Measurements from ENCODE around the gene FFAR1. TPM values are rescaled to one million over a fixed set of nuclear protein-coding genes. Genes with fewer than 3 reads are reported as not detected.

FFAR1 gene
- polyA plus RNA-seq, 1 of the 3 experiments (the other 2 are of a cell fraction), result not detected

DNA sequence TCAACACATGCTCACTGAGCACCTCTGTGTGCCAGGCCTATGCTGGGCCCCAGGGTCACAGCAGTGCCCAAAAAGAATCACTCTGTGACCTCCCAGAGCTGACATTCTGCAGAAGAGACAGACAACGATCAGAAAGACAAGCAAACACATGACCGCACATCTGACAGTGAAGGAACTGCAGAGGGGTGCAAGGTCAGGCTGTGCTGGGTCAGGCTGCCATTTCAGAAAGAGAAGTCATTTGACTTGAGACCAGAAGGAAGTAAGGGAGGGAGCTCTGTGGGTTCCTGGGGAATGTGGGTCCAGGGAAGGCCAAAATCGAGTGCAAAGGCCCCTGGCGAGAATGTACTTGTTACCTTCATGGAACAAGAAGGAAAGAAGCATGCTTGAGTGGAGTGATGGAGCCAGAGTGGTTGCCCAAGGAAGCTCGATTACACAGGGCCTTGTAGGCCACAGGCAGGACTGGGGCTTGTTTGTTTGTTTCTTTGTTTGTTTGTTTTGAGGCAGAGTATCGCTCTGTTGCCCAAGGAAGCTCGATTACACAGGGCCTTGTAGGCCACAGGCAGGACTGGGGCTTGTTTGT is 30.1 kb upstream of the FFAR1 start:
- ChIA-PET POLR2A (no interaction called here), CTCF (interaction anchor here (1.6 kb wide), 1 partner anchor 178 kb away, joined by 4 read pairs; no protein-coding TSS in a partner anchor)
- no peak overlapping the region for H2AFZ ChIP-seq (ENCODE audit: low read depth)
- no peaks in the 10 kb centered on the region for H3K27me3 ChIP-seq (ENCODE audit: insufficient read depth)
- H3K9me2 ChIP-seq, result no peaks in the 10 kb centered on the region
- no peak overlapping the region for H3K27ac ChIP-seq (ENCODE audit: low read depth in 2 of 2, low read length in 1 of 2)
- H3K4me2 ChIP-seq, result no peak overlapping the region
- no peak for DNase-seq
- no peak overlapping the region for H3K9ac ChIP-seq
- H3F3A ChIP-seq (replicated peaks; ENCODE audit: insufficient read depth), result no peaks in the 10 kb centered on the region
- no peaks in the 10 kb centered on the region for H4K20me1 ChIP-seq (ENCODE audit: insufficient read depth)
- no peaks in the 10 kb centered on the region for H3K36me3 ChIP-seq (replicated peaks in 1 of 2; ENCODE audit: control insufficient read depth in 1 of 2, insufficient read depth in 2 of 2, low read length in 1 of 2)
- 65% methylated on average over 7 of the region's 7 CpGs for WGBS (ENCODE audit: low lambda C conversion rate)
- H3K9me3 ChIP-seq, result no peaks in the 10 kb centered on the region
- H3K4me3 ChIP-seq (ENCODE audit: low read depth in 2 of 2, low read length in 1 of 2), result no peak overlapping the region
- no peak for TF ChIP-seq FOSL2 (IDR thresholded peaks at IDR 0.05; ENCODE audit: borderline replicate concordance, low read depth)
- TF ChIP-seq, protein P1, sequence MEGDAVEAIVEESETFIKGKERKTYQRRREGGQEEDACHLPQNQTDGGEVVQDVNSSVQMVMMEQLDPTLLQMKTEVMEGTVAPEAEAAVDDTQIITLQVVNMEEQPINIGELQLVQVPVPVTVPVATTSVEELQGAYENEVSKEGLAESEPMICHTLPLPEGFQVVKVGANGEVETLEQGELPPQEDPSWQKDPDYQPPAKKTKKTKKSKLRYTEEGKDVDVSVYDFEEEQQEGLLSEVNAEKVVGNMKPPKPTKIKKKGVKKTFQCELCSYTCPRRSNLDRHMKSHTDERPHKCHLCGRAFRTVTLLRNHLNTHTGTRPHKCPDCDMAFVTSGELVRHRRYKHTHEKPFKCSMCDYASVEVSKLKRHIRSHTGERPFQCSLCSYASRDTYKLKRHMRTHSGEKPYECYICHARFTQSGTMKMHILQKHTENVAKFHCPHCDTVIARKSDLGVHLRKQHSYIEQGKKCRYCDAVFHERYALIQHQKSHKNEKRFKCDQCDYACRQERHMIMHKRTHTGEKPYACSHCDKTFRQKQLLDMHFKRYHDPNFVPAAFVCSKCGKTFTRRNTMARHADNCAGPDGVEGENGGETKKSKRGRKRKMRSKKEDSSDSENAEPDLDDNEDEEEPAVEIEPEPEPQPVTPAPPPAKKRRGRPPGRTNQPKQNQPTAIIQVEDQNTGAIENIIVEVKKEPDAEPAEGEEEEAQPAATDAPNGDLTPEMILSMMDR (IDR thresholded peaks at IDR 0.05), result no peak
- H3K4me1 ChIP-seq (ENCODE audit: control insufficient read depth in 1 of 2, insufficient read depth in 2 of 2, low read depth in 1 of 2, low read length in 1 of 2), result no peaks in the 10 kb centered on the region
- H3K79me2 ChIP-seq (ENCODE audit: insufficient read depth), result no peaks in the 10 kb centered on the region

GRCh38 chr19:35318679-35319448 is 28.8 kb upstream of the FFAR1 start:
- Histone ChIP-seq H3K4me1 (ENCODE audit: control insufficient read depth in 1 of 2, insufficient read depth in 2 of 2, low read depth in 1 of 2, low read length in 1 of 2) (no peaks in the 10 kb centered on the region), H3K79me2 (ENCODE audit: insufficient read depth) (no peaks in the 10 kb centered on the region), H3K4me3 (ENCODE audit: low read depth in 2 of 2, low read length in 1 of 2) (no peak overlapping the region), H3K9me3 (no peaks in the 10 kb centered on the region), H3K4me2 (no peak overlapping the region), H3K27ac (ENCODE audit: low read depth in 2 of 2, low read length in 1 of 2) (no peak overlapping the region), H3F3A (replicated peaks; ENCODE audit: insufficient read depth) (no peaks in the 10 kb centered on the region), H2AFZ (ENCODE audit: low read depth) (0 out of 2 replicates have a peak overlapping the region, but pooled peaks have one; percentile 35), H3K27me3 (ENCODE audit: insufficient read depth) (no peaks in the 10 kb centered on the region), H3K9ac (no peak overlapping the region), H4K20me1 (ENCODE audit: insufficient read depth) (no peaks in the 10 kb centered on the region), H3K36me3 (replicated peaks in 1 of 2; ENCODE audit: control insufficient read depth in 1 of 2, insufficient read depth in 2 of 2, low read length in 1 of 2) (no peaks in the 10 kb centered on the region), H3K9me2 (no peaks in the 10 kb centered on the region)
- WGBS (ENCODE audit: low lambda C conversion rate), result 53% methylated on average over 15 of the region's 16 CpGs
- ChIA-PET POLR2A (no interaction called here), CTCF (interaction anchor here (0.7 kb wide), 1 partner anchor 52 kb away, joined by 3 read pairs; no protein-coding TSS in a partner anchor)
- DNase-seq, result no peak
- TF ChIP-seq RFX5 (IDR thresholded peaks at IDR 0.05; ENCODE audit: low read length), result no peak
- no peak for TF ChIP-seq RCOR1 (IDR thresholded peaks at IDR 0.05; ENCODE audit: low read length)
- TF ChIP-seq USF1 (IDR thresholded peaks at IDR 0.05; ENCODE audit: borderline replicate concordance, low read depth), result peak; percentile 45; the same call in 1 of the 2 replicates
- TF ChIP-seq MAX (IDR thresholded peaks at IDR 0.05; ENCODE audit: low read depth), result peak; percentile 62; the same call in 1 of the 2 replicates
- no peak for TF ChIP-seq RXRA (IDR thresholded peaks at IDR 0.05; ENCODE audit: borderline replicate concordance, low read depth)

All from SK-N-SH (cell line).